Stimulated activated CD4-positive, alpha-beta T cell treated with anti-CD3 and anti-CD28 coated beads, Interleukin-12 subunit alpha, Interleukin-12 subunit beta, amount 100 ng/mL, for 4 hours (primary cell): ENCODE results near the gene TBC1D2.
"Not testable (repeated sequence)": the region's sequence is repeated elsewhere in the genome, so short reads cannot be mapped to it uniquely, and the experiment has no call there.

Experiments used
- DNase-seq: peaks from one replicate; pipeline ENCODE4 v3.0.0-alpha.2; 2020

TBC1D2 gene

GRCh38 chr9:98185021-98185567, 70.4 kb downstream of the TBC1D2 start:
- DNase-seq: no peak

DNA sequence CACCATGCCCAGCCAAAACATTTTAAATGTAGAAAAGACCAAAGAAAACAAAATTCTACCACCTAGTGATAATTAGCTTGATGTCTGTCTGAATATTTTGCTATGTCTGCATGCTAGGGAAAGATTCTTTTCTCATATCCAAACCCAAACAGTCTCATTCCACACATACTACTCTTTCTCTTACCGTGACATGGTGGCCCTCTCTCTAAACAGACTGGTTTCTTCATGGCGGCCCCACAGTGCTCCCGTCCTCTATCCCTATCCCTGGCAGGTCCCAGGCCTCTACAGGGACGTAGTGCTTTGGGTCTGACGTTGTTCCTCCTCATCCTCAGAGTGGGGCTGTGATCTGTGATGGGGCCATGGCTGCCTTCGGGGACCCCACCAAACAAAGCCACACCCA, 71.1 kb downstream of the TBC1D2 start:
- no peak for DNase-seq

DNA sequence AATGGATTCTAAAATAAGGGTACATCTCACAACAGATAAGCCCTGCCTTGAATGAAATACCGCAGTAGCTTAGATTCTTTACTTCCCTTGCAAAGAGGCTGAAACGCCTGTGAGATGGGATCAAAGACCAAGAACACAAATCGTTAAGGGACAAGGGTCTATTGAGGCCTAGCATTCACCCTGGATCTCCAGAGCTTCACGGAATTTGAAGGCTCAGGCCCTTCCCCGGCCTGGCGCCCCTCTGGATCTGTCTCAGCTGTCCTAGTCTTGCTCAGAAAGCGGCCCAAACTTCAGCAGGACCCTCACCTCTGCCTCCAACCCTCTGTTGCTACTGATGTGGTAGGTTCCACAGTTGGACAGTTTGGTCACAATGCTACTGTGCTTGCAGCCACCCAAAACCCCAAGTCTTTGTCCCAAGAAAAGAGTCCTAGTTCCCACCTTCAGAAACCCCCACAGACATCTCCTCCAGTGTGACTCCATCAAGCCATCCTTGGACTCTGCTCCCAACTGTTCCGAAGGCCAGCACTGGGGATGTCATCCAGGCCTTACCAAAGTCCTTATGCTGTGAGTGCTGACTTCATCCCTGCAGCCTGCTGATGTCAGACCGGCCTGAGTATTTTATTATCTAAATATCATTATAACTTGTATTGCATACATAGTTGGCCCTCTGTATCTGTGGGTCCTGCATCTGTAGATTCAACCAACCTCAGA, 72.4 kb downstream of the TBC1D2 start:
- DNase-seq: no peak

DNA sequence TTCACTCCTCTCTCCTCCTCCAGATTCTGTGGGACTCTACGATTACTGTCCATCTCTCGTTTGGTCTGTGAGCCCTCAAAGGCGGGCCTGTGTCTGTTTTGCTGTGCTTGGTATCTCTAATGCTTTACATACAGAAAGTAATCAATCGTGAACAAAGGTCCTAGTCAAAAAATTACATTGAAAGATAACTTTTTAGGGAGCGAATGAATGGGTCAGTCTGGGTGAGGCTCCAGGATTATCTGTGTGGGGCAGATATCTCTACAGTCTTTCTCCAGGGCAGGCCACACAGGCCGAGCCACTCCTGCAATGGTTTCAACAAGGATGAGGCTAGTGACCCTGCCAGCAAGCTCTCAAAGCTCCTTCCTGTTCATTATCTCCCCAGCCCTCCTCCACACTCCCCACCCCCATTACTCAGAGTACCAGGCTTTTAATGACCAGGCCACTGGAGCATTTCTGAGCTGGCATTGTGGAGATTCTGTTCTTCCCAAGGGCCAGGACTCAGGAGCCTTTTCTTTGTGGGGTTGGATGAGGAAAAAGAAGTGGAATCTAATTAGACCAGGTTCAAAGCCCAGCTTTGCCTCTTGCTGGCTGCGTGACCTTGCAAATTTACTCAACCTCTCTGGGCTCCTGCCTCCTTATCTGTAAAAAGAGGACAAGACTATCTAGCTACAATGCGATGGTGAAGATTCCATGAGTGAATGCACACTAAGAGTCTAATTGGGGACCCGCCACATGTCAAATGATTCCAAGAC, 73.2 kb downstream of the TBC1D2 start:
- DNase-seq: no peak

DNA sequence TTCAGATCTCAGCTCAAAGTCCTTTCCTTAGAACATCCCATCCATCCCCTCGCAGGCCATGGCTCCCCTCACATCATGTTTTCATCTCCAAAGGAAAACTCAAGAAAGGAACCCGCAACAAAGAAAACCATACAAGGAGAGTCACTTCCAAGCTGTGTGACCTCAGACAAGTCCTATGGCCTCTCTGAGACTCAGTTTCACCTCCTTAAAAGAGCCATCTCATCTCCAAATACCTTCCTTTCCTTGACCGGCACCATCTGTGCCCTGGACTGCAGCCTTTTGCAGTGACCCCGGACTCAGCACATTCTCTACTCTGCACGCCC, 73.7 kb downstream of the TBC1D2 start:
- no peak for DNase-seq

DNA sequence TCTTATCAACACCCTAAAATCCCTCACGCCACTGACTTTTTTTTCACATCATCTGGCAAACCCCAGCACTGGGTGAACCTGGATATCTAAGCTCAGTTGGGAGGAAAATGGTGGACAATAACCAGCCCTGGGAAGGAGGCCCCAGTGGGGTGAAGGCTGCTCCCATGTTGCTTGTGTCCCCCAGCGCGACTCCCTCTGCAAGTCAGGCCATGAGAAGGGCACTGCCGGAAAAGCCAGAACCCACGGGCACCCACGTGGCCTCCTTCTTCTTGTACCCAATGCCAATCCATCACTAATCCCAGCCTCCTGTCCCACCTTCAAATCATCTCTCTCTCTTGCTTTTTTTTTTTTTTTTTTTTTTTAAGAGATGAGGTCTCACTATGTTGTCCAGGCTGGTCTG, 74.5 kb downstream of the TBC1D2 start:
- DNase-seq: no peak

- DNase-seq: no peak
These were observed 76.3 kb downstream of the TBC1D2 start for GRCh38 chr9:98178874-98179850.

- DNase-seq: no peak
These were observed 78.8 kb downstream of the TBC1D2 start for GRCh38 chr9:98176391-98177259.

- no peak for DNase-seq
These were observed 79.7 kb downstream of the TBC1D2 start for GRCh38 chr9:98175762-98176161.

DNA sequence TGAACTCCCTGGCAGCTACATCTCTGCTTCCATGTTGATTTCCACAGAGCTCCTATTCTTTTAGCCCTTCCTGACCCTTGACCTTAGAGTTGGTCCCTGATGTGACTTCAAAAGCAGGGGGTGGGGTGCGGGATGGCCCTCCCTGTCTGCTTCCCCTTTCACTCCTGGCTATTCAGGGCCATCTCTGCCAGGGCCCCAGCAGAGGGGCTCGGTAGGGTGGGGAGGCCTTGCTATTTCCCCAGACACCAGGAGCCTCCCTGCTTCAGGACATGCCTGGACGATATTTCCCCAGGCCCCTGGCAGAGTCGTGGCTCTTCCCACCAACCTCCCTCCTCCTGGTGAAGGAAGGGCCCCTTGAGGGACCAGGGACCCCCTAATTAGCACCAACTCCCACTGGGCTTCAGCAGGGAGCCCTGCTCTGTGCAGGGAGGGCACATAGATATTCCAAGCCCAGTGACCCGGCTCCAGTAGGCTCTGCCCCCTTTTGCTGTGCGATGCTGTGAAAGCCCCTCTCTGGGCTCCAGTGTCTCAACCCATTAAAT, 80.3 kb downstream of the TBC1D2 start:
- no peak for DNase-seq

DNA sequence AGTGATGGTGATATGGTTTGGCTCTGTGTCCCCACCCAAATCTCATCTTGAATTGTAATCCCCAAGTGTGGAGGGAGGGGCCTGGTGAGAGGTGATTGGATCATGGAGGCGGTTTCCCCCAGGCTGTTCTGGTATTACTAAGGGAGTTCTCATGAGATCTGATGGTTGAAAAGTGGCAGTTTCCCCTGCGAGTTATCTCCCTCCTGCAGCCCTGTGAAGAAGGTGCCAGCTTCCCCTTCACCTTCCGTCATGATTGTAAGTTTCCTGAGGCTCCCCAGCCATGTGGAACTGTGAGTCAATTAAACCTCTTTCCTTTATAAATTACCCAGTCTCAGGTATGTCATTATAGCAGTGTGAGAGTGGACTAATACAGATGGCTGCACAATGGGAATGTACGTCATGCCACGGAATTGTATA, 80.9 kb downstream of the TBC1D2 start:
- not testable (repeated sequence) for DNase-seq

- no peak for DNase-seq
These were observed 82.3 kb downstream of the TBC1D2 start for GRCh38 chr9:98173181-98173580.

GRCh38 chr9:98172604-98173003, 82.8 kb downstream of the TBC1D2 start:
- no peak for DNase-seq

DNA sequence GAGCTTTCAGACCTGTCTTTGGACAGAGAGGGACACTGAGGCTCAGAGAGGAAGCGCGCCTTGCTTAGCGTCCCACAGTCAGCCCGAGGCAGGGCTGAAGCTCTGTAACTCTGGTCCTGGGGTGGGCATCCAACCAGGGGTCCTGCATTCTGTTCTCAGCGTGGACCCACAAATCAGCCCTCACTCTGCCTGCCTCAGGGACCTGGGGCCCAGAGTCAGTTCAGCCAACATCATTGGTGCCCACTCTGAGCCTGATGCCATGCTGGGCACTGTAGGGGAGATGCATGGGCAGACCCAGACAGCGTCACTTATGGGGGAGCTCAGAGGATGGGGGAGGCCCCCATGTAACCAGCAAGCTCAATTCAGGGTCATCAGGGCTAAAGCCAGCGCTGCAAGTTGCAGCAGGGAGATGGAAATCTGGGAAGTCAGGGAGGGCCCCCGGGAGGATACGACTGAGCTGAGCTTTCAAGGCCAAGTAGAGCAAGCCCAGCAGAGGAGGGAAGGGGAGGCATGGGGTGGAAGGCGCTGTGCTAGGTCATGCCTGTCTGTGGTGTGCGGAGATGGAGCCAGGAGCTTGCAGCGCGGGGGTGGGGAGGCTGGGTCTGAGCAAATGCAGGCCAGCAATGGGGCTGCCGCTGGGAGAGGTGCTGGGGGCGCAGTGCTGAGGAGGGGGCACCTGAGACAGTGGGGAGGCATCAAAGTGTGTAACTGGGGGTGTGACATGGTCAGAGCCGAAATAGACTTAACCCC, 84.1 kb downstream of the TBC1D2 start:
- DNase-seq: no peak

- peak; percentile 11 for DNase-seq
These were observed 86.4 kb downstream of the TBC1D2 start for GRCh38 chr9:98168941-98169488.

- no peak for DNase-seq
These were observed 87.2 kb downstream of the TBC1D2 start for GRCh38 chr9:98168153-98168780.

DNA sequence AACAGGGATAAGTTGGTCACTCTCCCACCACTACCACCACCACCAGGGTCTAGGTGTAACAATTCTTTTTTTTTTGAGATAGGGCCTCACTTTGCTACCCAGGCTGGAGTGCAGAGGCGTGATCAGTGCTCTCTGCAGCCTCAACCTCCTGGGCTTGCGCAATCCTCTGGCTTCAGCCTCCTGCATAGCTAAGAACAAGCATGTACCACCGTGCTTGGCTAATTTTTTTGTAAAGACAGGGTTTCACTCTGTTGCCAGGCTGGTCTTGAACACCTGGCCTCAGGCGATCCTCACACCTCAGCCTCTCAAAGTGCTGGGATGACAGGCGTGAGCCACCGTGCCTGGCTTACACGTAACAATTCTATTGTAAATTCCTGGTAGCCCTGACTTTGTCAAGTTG, 90.5 kb downstream of the TBC1D2 start:
- DNase-seq: no peak

GRCh38 chr9:98162613-98163012, 92.8 kb downstream of the TBC1D2 start:
- DNase-seq: no peak

DNA sequence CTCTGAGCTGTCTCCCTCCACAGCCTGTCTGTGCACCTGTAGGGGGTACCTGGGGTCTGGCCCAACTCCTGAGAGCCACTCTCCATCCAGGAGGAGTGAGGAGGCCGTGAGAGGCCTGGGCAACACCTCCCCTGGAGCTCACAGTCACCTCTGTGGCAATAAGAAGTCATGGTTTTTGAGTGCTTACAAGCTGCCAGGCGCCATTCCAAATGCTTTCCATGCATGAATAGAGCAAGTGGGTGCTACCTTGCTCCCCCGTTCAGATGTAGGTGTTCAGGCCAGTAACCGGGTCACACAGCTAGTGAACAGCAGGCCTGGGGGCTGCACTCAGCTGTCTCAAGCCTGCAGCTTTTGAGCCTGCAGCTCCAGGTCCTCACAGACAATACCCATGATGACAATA, 93.6 kb downstream of the TBC1D2 start:
- no peak for DNase-seq

DNA sequence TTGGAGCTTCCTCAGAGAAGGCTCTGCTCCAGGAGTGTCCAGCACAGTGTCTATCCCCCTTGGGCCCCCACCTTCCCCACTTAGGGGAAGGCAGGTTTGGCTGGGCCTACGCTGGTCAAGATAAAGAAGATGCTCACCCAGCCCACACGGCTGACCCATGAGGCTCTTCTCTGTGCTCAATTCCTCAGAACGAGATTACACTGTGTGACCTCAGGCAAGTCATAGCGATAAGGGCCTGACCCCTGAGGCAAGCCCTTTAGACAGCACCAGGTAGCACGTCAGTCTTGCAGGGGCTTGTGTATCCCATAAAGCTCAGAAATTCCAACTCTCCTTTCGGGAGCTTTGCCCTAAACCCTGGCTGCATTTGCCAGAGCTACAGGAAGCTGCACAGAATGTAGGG, 95.7 kb downstream of the TBC1D2 start:
- no peak for DNase-seq
